NCI-H446 (cell line): ENCODE data around the gene SIX2.
"Not testable (repeated sequence)": the region's sequence is repeated elsewhere in the genome, so short reads cannot be mapped to it uniquely, and the experiment has no call there.

Experiments used
- DNase-seq, 2 experiments: peaks; one replicate each; lab custom pipeline; 2025; lab: John Stamatoyannopoulos, UW

The SIX2 gene

DNA sequence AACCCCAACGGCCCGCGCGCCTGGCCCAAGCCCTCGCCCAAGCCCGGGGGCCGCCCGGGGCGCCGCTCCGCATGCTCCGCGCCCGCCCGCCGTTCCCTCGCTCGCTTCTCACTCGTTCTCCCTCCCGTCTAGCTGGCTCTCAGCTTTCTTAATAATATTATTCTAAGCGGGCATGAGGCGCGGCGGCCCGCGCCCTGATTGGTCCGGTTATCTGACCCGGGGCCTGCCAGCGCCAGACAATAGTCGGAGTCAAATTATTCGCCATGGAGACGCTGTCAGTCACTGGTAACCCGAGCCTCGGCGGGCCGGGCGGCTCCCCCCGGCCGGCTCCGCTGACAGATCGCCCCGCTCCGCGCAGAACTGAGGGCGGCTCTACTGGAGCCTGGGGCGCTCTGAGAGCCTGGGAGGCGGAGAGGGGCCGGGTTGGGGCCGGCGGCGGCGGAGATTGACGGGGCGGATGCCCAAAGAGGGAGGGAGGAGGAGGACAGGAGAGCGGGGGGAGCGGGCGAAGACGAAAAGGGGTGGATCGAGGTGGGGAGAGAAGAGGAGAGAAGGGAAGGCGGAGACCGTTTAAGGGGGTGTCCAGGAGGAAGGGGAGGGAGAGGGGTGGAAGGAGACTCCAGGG, at the start of gene SIX2:
Gene SIX2 (minus strand): TSS at position 150 of the 625 bp plus-strand sequence. CDS start 342 bp downstream, outside the sequence.
- peak; percentile 92 to 96 for DNase-seq

DNA sequence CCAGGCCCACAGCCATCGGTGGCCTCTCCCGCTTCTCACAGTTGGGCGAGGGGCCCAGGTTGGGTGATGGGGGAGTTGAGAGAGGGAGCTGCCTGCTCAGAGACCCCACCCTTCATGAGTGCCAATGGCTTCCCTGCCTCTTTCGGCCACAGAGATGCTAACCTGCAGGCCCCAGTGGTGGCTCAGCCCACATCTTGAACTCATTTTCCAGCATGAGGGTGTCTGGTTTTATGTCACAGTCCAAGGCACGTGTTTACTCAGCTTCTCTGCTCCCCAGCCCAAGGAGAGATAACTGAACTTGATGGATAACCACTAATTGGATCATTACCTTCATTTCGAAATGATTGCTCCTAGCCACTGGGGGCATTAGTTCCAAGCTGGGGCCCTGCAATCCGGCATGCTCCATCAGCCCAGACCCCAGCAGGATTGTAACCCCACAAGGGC, 45.9 kb upstream of the SIX2 start:
- DNase-seq: no peak

- no peak for DNase-seq
These were observed 44.7 kb upstream of the SIX2 start for GRCh38 chr2:45053966-45054365.

GRCh38 chr2:45052388-45052928, 43.2 kb upstream of the SIX2 start:
- DNase-seq: no peak

DNA sequence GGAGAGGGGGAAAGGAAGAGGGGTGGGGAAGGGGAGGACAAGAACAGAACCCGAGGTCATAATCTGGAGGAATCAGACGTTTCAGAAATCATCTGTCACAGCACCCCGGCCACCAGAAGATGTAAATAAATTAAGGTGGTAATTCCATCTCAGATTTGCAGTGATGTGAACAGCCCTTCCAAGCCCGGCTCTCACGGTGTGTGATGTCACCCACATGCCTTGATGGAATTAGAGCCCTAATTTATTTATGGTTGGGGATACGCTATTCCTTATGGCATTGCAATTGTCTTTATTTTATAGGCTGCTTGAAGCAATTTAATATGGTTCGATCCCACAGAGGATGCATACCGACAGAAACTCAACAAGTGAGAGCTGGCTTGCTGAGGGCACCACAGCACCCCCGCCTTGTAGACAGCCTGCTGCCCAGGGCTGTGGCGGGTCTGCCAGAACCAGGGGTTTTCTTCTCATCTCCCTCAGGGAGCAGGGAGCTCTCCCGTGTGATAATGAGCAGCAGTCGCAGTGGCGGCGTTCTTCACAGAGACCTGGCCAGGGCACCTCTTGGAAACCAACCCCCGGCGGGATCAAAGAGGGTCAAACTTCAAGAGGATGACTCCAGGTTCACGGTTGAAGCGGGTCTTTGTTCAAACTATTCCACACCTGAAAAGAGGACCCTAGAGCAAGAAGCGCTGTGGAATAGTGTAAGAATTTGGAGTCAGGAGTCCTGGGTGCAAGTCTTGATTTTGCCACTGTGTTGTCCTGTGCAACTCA, 40.5 kb upstream of the SIX2 start:
- DNase-seq: no peak

DNA sequence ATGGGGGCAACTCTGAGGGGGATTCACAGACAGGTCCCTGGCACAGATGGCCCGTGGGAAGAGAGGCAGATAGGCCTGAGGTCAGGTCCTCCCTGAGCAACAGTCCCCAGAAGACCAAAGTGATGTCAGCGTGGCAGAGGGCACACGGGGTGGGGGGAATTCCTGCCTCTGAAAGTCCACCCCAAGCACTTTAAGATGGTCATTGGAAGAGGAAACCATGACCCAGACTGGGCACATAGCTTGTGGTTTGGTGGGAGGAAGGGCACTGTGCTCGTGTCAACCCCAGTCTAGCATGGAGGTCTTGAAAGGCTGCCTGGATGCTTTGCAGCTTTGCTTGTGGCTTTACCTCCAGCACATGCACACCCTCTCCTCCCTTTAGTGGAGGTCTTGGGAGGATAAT, 38.0 kb upstream of the SIX2 start:
- DNase-seq: no peak

- no peak for DNase-seq
These were observed 37.5 kb upstream of the SIX2 start for GRCh38 chr2:45046786-45047185.

DNA sequence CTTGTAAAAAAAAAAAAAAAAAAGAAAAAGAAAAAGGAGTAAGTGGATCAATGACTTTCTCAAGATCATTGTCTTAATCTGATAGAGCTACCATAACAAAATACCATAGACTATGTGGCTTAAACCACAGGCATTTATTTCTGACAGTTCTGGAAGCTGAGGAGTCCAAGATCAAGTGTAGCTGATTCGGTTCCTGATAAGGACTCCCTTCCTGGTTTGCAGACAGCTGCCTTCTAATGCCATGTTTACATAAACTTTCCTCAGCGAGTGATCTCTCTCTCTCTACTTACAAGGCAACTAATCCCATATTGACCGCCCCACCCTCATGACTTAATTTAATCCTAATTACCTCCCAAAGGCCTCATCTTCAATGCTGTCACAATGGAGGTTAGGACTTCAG, 36.5 kb upstream of the SIX2 start:
- DNase-seq: no peak

- no peak for DNase-seq
These were observed 35.7 kb upstream of the SIX2 start for GRCh38 chr2:45044916-45045315.

DNA sequence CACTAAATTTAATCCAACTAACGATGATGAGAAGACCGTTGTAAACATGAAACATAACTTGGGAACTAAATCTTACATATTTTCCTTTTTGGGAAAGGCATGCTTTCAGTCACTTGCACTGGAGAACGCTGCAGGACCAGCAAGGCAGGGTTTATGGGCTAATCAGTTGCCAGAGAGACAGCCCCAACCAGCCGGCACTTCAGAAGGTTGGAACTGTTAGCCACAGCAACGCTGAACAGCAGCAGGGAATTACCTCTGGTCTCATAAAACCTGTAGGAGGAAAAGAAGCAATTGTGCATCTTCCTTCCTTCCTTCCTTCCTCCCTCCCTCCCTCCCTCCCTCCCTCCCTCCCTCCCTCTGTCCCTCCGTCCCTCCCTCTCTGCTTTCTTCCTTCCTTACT, 33.9 kb upstream of the SIX2 start:
- no peak for DNase-seq

DNA sequence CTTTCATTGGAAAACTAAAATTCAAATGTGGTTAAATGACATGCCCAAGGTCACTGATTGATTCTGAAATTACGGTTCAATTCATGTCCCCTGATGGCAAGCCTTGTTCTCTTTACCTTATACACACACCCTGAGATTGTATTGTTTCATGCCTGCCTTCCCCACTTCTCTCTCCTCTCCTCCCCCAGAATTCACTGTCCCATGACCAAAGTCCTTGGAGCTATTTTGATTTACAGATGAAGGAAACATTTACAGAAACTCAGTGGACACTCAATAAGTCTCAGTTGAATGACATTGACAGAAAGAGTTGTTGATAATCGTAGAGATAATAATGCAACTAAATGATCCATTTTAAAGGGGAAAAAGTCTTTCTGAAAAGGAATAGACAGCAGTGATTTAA, 33.1 kb upstream of the SIX2 start:
- DNase-seq: no peak

DNA sequence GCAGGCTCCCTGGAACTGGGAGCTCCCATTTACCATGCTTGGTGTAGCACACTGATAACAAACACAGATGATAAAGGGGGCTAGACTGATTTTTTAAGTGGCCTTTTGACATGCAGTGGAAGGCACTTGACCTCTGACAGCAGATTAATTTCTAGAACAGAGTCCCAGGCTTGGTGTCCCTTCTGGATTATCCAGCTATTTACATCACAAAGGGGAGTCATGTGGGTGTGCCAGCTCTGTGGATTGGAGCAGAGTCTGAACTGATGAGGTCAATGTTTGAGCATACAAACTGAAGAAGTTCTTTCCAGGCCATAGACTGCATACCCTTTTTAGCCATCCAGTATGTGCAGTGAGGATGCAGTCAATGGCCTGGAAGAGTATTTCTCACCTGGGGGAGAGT, 31.5 kb upstream of the SIX2 start:
- DNase-seq: no peak

DNA sequence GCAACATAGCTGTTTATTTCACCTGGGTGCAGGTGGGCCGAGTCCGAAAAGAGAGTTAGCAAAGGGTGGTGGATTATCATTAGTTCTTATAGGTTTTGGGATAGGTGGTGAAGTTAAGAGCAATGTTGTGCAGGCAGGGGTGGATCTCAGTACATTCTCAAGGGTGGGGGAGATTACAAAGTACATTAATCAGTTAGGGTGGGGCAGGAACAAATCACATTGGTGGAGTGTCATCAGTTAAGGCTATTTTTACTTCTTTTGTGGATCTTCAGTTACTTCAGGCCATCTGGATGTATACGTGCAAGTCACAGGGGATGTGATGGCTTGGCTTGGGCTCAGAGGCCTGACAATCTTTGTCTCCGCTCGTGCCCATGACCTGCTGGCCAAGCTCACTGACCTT, 30.6 kb upstream of the SIX2 start:
- DNase-seq: not testable (repeated sequence)

GRCh38 chr2:45038861-45039260, 29.6 kb upstream of the SIX2 start:
- not testable (repeated sequence) for DNase-seq

GRCh38 chr2:45033302-45033701, 24.1 kb upstream of the SIX2 start:
- no peak for DNase-seq

- DNase-seq: no peak
These were observed 21.8 kb upstream of the SIX2 start for GRCh38 chr2:45031028-45031427.

DNA sequence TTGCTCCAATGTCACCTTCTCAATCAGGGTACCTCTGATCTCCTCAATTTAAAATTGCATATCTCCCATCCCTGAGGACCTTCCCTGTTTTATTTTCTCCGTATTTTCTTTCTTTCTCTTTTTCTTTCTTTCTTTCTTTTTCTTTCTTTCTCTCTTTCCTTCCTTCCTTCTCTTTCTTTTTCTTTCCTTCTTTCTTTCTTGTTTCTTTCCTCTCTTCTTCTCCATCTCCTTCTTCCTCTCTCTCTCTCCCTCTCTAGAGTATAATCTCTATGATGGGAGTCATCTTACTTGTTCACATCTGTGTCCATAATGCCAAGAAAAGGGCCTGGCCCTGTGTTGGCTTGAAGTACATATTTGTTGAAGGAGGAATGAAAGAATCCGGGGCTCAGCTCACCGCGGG, 21.3 kb upstream of the SIX2 start:
- no peak for DNase-seq

DNA sequence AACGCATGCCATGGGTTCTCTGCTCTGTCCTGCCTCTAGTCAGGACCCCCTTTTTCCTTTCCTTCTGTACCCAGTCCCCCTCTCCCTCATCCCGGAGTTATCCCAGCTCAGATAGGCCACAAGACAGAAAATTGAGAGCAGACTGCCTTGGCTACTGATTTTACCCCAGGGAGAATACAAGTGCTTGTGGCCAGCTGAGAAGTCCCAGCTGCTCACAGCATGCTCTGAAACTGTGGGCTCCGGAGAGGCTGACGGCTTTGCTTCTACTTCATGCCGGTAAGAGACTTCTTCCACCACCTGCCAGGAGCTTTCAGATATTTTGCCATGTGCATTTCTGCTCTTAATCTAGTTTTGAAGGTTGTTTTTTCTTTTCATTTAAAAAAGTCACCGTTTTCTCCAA, 20.0 kb upstream of the SIX2 start:
- DNase-seq: no peak

GRCh38 chr2:45028276-45028675, 19.0 kb upstream of the SIX2 start:
- DNase-seq: no peak

DNA sequence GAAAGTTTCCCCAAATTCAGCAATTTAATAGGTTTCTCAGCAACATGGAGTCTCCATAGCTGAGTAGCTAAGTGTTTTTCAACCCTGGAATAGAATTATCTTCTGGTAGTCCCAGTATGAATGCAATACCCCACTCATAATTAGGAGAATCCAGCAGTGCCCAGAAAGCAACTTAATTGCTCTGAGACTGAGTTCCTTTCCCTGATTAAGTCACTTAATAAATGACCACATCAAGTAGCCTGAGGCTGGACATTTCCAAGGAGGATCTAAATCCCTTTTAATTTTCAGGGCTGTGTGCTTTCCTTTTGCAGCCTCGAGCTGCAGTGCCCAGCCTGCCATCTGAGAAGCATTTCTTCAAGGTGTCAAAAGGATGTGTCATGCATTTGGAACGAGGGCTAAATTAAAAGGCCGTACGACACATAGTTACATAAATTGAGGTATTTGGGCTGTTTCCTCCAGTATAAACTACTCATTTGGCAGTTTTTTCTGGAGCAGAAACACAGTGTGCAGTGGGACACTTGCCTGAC, 17.7 kb upstream of the SIX2 start:
- no peak for DNase-seq

DNA sequence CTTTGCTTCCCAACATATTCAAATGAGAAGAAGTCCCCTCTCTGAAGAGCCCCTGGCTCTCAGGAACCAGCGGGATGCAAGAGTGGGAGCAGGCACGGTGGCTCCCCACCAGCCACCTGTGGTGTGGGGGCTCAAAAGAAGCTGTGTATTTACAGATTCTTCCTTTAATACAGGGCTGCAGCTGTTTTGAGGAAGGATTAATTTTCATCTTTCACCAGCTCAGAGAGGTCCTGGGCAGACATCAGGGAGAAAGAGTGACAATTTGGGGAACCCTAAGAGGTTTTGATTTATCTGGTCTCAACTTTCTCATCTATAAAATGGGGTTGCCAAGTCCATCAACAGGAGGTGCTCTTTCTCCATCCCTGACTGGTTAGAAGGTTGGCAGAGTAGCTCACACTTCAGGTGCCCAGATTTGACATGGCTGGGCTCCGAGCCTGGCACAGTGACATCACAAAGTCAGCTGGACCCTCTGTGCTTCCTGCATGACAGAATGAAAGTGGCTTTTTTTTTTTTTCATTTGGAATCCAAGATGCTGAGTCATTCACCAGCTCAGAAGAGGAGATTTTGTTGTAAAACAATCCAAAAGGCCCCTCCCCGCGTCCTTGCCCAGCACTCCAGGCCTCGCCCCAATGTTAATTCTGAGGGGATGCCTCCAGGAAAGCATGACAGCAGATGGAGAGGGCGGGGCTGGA, 15.5 kb upstream of the SIX2 start:
- peak in 1 of 2 experiments; percentile 69 for DNase-seq

DNA sequence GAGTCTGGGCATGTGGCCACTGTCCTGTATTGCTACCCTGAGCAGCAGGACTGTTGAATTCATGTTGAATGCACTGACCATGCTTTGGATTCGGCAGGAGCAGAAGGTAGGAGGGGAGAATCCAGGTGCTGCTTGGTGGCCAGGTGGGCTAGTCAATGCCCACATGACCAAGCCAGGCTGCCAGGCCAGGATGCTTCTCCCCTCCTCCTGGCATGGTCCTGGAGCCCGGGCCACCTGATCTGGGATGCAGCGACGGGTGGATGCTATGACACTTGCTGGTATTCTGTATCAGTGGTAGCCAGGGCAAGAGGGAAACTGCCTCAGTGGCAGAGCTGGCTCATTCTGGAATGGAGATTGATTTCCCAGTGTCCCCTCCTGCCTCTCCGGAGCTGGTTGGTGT, 14.8 kb upstream of the SIX2 start:
- no peak for DNase-seq

- DNase-seq: no peak
These were observed 11.2 kb upstream of the SIX2 start for GRCh38 chr2:45020439-45020838.
